Activated CD4-positive, CD25-positive, alpha-beta regulatory T cell (primary cell): Measurements from ENCODE around the gene SHISA9.

Experiments
- DNase-seq, 4 experiments: peaks; one replicate each; lab custom pipeline; 2025; lab: John Stamatoyannopoulos, UW

SHISA9 gene

DNA sequence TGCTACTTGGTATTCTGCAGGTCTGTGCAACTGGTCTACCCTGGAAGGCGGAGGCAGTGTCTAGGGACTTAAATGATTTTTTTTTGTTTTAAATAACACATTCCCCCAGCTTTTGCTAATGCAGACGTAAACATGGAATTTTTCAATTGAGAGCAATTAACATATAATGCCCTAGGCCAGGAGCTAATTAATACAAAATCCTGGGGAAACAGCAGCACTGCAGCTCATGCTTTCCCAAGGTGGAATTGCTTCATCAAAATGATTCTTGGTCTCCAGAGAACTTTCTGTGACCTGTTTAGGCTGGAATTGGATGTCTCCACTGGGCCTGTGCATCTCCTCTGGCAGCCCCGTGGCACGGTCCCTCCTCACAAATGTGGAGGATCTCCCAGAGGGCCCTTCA is 50.6 kb downstream of the SHISA9 start:
- no peak for DNase-seq

DNA sequence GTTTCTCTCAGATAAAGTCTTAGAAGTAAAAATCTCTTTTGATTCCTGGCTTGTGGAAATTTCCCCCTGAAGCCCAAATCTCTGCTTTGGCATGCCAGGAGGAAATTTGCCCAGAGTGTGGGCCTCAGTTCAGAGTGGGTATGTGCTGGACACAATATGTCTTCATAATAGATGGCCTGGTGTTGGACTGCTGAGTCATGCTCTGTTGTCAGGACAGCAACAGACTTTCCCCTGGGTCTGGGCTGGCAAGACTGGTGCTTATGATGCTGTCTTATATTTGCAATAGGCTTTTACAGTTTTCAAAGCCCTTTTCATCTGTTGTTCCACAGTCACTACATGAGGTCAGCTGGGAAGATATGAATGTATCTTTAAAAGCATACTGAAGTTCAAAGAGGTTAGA is 57.0 kb downstream of the SHISA9 start:
- DNase-seq = no peak

- DNase-seq = no peak
These were observed 57.7 kb downstream of the SHISA9 start for GRCh38 chr16:12959072-12959471.

DNA sequence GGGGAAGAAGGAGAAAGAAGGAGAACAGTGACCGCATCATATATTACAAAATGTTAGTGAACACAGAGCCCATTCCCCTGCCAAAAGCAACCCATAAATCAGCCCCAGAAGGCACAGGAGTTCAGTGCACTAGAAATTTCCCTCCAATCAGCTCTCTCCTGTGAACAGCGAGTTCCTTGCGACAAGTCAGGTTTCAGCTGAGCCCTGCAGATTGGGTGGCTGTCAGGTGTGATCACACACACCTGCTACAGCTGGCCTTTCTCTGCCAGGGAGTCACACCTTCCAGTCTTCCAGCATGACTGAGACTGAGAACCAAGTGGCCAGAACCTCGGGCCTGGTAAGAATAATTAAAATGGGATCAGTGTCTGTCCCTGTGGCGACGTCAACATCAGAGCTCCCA is 60.2 kb downstream of the SHISA9 start:
- DNase-seq = no peak

DNA sequence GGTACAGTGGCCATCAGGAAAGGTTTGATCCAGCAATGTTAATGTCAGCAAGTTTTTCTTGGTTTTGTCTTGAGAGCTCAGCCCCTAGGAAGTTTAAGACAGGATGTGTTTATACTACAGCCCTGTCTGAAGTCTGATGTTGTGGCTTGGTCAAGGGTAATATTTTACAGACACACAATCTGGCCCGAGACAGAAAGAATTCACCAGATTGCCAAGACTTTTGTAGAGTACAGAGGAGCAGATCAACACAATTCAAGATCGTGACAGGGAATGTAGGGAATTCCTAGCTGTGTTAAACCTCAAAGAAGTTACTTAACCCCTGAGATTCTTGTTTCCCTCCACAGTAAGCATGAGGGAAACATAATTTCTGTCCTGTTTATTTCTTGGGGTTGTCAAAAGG is 63.1 kb downstream of the SHISA9 start:
- no peak for DNase-seq

GRCh38 chr16:12965274-12965804 is 63.9 kb downstream of the SHISA9 start:
- no peak for DNase-seq

DNA sequence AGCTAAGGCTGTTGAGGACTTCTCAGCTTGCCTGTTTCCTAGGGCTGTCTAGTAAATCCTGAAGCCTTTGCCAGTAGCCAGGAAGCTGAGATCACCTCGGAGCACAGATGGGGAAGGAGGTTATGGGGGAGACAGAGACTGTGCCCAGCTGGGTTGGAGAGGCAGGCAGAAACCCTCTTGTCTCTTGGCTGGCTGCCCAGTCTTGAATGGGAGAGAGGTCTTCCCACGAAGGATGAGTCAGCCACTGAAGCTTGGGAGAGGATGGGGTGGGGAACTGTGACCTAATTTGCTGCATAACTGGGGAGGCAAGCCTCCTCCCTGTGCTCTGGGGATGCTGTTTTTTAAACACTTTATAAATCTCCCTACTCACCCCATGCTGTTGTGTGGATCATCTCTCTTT is 69.8 kb downstream of the SHISA9 start:
- DNase-seq = no peak

DNA sequence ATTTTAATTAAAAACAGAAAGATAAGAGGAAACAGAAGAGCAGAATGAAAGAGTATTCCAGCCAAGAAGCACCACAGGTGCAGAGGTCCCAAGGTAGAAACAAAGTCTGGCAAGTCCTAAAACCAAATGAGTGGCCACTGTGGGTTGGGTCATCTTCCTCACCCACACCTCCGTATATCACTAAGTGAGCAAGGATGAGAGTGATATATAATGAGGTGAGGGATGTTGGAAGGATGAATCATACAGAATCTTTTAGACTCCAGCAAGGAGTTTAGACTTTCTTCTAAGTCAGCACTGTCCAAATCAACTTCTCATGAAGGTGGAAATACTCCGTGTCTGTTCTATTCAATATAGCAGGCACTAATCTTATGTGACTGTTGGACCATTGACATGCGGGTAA is 70.8 kb downstream of the SHISA9 start:
- DNase-seq = no peak

GRCh38 chr16:12975766-12976165 is 74.4 kb downstream of the SHISA9 start:
- DNase-seq = no peak

DNA sequence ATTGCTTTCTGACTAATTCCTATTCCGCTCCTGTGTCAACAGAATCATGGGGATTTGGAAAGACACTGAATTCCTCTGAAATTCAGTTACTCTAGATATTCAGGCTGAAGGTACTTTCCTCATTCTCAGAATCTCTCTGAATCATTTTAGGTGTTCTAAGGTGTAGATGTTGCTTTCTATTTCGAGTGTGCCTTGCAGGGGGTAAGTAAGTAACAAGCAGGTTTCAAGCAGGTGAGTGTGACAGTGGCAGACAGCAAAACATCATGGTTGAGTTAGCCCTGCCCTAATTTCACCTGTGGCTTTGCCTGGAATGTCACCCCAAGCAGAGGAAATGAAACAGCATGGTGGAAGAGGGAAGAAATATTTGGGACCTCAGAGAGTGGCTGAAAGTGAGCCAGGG is 75.1 kb downstream of the SHISA9 start:
- DNase-seq = no peak

GRCh38 chr16:12976936-12977335 is 75.5 kb downstream of the SHISA9 start:
- no peak for DNase-seq

DNA sequence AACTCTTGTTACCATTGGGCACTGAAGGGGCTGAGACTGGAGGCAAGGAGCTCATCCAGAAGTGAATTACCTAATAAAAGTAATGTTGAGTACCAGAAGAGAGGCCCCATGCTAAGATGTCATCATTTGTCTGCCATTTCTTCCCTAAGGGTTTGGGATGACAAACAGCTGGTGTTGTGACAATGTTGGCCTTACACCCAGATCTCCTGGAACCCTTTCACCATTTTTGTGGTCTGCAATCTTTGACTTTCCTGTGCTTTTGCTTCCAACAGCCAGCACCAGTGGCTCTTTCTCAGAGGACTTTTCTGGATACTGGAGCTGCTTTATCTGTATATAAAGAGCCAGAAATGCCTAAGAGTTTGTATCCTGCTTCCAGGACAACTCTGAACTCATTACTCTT is 84.1 kb downstream of the SHISA9 start:
- DNase-seq = no peak

DNA sequence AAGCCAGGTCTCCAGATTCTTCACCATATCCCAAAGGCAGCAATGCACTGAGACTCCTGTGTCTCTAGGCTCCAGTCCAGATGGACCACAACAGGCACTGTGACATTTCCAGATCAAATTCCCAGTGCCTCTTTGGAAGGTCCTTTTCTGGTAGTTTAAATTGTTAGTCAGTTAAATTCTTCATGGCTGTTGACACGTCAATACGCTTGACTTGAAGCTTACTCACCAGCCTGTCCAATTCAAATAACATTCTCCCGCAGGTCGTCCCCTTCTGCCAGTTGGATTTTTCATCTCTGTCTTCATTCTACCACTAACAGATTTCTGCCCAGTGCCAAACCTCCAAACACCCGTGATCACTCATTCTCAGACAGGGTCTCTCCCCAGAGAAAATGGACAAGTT is 86.7 kb downstream of the SHISA9 start:
- DNase-seq = no peak

DNA sequence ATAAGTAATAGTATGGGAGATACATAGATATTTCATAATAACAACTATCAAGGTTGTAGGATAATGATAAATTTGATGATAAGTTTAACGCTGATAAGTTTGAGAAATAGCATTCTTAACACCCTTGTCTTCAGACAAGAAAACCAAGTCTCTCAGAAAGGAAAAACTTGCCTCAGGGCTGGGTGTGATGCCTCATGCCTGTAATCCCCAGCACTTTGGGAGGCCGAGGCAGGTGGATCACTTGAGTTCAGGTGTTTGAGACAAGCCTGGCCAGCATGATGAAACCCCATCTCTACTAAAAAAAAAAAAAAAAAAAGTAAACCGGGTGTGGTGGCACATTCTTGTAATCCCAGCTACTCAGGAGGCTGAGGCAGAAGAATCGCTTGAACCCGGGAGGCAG is 90.7 kb downstream of the SHISA9 start:
- DNase-seq = no peak

GRCh38 chr16:12994402-12994801 is 93.0 kb downstream of the SHISA9 start:
- DNase-seq = no peak

DNA sequence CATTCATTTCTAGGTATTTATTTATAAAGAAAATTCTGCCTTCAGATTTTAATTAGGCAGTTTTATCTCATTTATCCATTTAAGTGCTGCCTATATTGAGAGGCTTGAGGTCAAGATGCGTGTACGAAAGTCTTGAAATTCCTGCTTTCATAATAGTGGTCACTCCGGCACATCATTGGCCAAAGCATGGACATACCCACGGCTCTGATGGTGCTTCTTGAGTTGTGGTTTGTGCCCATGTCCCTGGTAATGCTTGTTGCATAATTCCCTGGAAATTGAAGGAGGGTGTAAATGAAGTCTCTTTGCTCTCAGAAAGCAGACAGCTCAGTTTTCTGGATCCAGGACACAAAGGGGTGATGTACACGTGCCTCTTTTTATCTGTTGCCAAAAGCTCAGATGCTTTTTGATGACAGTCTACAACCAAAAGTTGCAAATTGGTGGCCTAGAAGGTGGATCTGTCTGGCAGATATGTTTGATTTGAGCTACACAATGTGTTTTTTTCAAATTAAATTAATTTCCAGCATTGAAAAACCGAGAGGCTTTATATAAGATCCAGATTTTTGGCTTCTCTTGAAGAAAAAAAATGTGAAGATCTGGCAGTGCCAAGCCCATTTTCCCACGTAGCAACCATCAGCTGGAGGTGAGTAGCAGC is 94.4 kb downstream of the SHISA9 start:
- no peak for DNase-seq

DNA sequence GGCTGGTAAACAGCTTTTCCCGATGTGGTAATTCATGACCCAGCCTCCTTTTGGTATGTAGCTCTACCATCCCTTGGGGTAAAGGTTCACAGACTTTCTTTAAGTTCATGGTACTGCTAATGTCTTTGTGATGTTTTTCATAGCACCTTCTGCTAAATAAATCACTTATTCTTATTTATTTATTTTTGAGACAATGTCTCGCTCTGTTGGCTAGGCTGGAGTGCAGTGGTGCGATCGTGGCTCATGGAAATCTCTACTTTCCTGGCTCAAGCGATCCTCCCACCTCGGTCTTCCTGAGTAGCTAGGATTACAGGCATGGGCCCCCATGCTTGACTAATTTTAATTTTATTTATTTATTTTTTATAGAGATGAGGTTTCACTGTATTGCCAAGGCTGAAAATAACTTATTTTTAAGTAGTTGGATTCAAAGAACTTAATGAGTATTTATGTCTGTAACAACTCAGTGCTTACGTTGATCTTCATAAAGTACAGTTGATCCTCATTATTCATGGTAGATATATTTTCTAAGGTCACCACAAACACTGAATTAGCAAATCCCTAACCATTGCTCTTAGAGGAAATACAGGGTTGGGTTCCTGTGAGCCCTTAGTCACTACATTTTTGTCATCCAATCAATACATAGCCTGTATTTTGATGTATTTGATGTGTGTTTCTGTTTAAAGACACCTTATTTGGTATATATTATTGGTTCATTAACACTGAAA is 97.1 kb downstream of the SHISA9 start:
- no peak for DNase-seq

GRCh38 chr16:12999368-12999767 is 98.0 kb downstream of the SHISA9 start:
- no peak for DNase-seq

GRCh38 chr16:13005721-13006247 is 104.4 kb downstream of the SHISA9 start:
- DNase-seq = no peak

DNA sequence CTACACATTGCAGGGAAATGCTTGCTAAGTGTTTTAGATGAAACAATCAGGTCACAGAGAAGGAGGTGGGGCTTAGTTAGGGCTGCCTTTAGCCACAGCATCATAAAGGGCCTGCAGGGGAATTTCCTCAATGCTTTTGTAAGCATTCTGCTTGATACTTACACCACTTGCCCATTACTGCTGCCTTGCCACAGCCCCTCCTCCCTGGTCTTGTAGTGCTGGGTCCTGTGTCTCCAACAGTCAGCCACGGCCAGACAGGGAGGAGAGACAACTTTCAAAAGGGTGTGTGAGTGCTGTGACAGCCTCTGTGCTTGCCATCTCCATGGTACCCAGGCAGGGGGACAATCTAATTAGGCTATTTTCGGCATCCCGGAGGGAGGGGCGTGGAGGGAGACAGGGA is 111.2 kb downstream of the SHISA9 start:
- DNase-seq = no peak

DNA sequence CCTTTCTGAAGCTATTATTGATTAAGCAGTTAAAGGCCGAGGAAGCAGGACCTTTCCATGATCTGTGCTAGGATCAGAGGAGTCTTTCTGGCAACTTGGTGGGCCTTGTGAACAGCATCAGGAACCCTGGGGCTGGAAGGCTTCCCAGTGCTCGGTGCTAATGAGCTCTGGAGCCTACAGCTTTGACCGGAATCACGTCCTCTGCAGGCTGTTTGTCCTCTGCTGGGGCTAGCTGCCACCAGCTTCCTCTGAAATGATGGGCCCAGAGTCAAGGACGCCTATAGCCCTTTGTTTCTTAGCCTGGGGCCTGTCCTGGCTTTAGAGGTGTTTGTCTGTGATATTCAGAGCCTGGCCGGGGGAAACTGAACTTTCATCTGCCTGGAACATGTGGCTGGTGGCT is 111.6 kb downstream of the SHISA9 start:
- no peak for DNase-seq

DNA sequence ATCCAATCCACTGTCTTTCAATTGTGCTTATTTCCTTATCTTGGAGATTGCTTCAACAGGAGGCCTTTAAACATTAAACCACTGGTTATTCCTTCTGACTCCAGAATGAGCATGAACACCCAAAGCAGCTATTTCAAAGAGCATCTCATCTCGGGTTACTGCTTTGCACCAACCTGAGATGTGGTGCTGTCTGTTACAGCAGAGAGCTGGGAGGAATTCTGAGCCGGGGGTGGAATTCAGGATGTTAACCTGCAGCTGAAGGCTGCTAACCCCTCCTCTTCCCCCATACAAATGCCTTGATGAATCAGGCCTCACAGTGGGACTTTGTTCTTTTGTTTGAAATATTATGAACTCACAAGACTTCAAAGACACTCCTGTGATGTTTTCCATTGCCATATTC is 113.1 kb downstream of the SHISA9 start:
- DNase-seq = no peak

GRCh38 chr16:13018026-13018425 is 116.6 kb downstream of the SHISA9 start:
- DNase-seq = no peak

- DNase-seq = no peak
These were observed 120.6 kb downstream of the SHISA9 start for GRCh38 chr16:13021996-13022395.
